Measurements from ENCODE around the gene AQP12B. TPM values are rescaled to one million over a fixed set of nuclear protein-coding genes. Genes with fewer than 3 reads are reported as not detected.

The AQP12B gene
- not detected in 2 replicates for total RNA-seq

GRCh38 chr2:240682431-240683224, at the start of gene AQP12B:
Gene AQP12B, minus strand, starts transcription at chr2:240682885. Its CDS starts 48 bp downstream, at chr2:240682837.

GRCh38 chr2:240691631-240692420, 9.1 kb upstream of the AQP12B start, which contains the start of gene AQP12A:
Gene AQP12A, plus strand, starts transcription at chr2:240691866. Its CDS starts 48 bp downstream, at chr2:240691914.

Other genes starting within 250 kb of the AQP12B start
- gene GPC1, start 247.2 kb downstream of the AQP12B start, total RNA-seq = 7.1 and 13.8 TPM in 2 replicates
- gene ANKMY1, start 124.9 kb downstream of the AQP12B start, total RNA-seq = 2.4 and 9.1 TPM in 2 replicates
- gene DUSP28, start 122.5 kb downstream of the AQP12B start, total RNA-seq = 1.4 and 1.6 TPM in 2 replicates
- 24.8 and 49.9 TPM in 2 replicates for gene RNPEPL1, start 114.4 kb downstream of the AQP12B start, total RNA-seq
- 25.6 and 31.5 TPM in 2 replicates for gene CAPN10, start 96.2 kb downstream of the AQP12B start, total RNA-seq
- gene GPR35, start 57.4 kb downstream of the AQP12B start, total RNA-seq = 0.16 and 0.50 TPM in 2 replicates
- gene AQP12A, start 9.0 kb upstream of the AQP12B start, total RNA-seq = not detected in 2 replicates
- gene KIF1A, start 137.3 kb upstream of the AQP12B start, total RNA-seq = 0.44 TPM in 1 of 2 replicates, not detected in the other
- under 0.01 TPM in 1 of 2 replicates, not detected in the other for gene AGXT, start 185.9 kb upstream of the AQP12B start, total RNA-seq
- gene MAB21L4, start 213.3 kb upstream of the AQP12B start, total RNA-seq = not detected in 2 replicates
- not detected in 2 replicates for gene CROCC2, start 223.5 kb upstream of the AQP12B start, total RNA-seq